Measurements from ENCODE around the gene IWS1. TPM values are rescaled to one million over a fixed set of nuclear protein-coding genes. Genes with fewer than 3 reads are reported as not detected.
"Not testable (repeated sequence)": the region's sequence is repeated elsewhere in the genome, so short reads cannot be mapped to it uniquely, and the experiment has no call there.

IWS1 gene
- total RNA-seq, 4 donors from 2014 or later: 36.9 to 43.9 (median 39.6) TPM

DNA sequence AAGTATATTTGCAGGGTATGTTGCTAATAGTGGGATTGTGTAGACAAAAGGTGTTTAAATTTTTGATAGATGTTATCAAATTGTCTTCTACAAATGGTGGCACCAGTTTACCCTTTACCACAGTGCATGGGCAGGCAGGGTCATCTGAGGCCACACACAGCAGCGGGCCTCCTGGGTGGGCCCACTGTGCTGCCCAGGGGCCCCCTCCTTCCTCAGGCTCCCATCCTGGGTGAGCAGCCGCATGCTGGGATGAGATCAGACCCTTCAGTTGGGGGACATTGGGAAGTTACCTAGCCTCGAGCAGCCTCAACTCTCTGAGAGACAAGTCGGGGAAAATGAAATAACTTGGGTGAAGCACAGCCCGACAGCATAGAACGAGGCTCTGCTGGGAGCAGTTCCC lies 18.9 kb upstream of the IWS1 start:
- no peaks in the 10 kb centered on the region for H3K9me3 ChIP-seq
- no peak overlapping the region for H3K4me3 ChIP-seq
- no peak for TF ChIP-seq POLR2A (IDR thresholded peaks at IDR 0.05)
- no peak for TF ChIP-seq EP300 (IDR thresholded peaks at IDR 0.05)
- no peak for TF ChIP-seq POLR2AphosphoS5 (IDR thresholded peaks at IDR 0.05)
- no peak for TF ChIP-seq CTCF (IDR thresholded peaks at IDR 0.05)
- H3K27ac ChIP-seq: no peak overlapping the region
- no peaks in the 10 kb centered on the region for H3K4me1 ChIP-seq
- no peak for ATAC-seq
- no peaks in the 10 kb centered on the region for H3K36me3 ChIP-seq
- H3K27me3 ChIP-seq: no peaks in the 10 kb centered on the region
- 100% methylated on average over 2 of the region's 6 CpGs; no CpG with 5 or more reads in 1 of the 2 donors for WGBS, 2 donors (ENCODE audit: low coverage in 1 of 2)

DNA sequence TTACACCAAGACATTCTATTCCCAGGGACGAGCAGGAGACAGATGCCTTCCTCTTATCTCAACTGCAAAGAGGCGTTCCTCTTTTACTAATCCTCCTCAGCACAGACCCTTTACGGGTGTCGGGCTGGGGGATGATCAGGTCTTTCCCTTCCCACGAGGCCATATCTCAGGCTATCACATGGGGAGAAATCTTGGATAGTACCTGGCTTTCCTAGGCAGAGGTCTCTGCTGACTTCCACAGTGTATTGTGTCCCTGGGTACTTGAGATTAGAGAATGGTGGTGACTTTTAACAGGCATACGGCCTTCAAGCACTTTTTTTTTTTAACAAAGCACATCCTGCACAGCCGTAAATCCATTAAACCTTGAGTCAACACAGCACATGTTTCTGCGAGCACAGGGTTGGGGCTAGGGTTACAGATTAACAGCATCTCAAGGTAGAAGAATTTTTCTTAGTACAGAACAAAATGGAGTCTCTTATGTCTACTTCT lies 16.8 kb upstream of the IWS1 start:
- not testable (repeated sequence) for H3K4me1 ChIP-seq, H3K36me3 ChIP-seq, H3K4me3 ChIP-seq, H3K27me3 ChIP-seq, H3K27ac ChIP-seq, H3K9me3 ChIP-seq, ATAC-seq
- WGBS, 2 donors (ENCODE audit: low coverage in 1 of 2): 54 to 58% methylated on average over 6 to 8 of the region's 8 CpGs

- no peak for ATAC-seq
- 83 to 100% methylated on average over 1 of the region's 3 CpGs for WGBS, 2 donors (ENCODE audit: low coverage in 1 of 2)
- H3K36me3 ChIP-seq: no peaks in the 10 kb centered on the region
These were observed 15.9 kb upstream of the IWS1 start for GRCh38 chr2:127542231-127542630.

DNA sequence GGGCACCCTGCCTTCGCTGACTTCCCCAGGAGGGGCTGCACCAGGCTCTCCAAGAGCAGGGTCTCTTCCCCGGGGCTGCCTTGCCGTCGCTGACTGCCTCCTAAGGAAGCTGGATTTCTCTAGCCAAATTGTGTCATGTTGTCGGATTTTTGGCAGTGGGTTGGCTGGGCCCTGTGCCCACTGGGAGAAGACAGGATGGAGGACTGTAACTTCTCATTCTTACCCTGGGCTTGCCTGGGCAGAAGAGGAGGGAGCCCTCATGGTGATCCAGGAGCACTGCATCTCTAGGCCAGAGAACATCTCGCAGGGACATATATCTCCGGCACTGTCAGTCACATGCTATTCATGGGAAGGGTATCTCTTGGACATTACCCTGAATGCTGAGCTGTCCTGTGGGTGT lies 15.5 kb upstream of the IWS1 start:
- Histone ChIP-seq H3K9me3 (no peaks in the 10 kb centered on the region), H3K27ac (no peak overlapping the region), H3K4me1 (no peaks in the 10 kb centered on the region), H3K4me3 (no peak overlapping the region), H3K27me3 (no peaks in the 10 kb centered on the region), H3K36me3 (no peaks in the 10 kb centered on the region)
- TF ChIP-seq POLR2A (IDR thresholded peaks at IDR 0.05): no peak
- no peak for TF ChIP-seq POLR2AphosphoS5 (IDR thresholded peaks at IDR 0.05)
- no peak for TF ChIP-seq EP300 (IDR thresholded peaks at IDR 0.05)
- no peak for TF ChIP-seq CTCF (IDR thresholded peaks at IDR 0.05)
- no peak for ATAC-seq
- no CpG with 5 or more reads among the region's 7 CpGs for WGBS, 2 donors (ENCODE audit: low coverage in 1 of 2)

More at GRCh38 chr2:127542231-127542630, 15.9 kb upstream of the IWS1 start:
- Histone ChIP-seq H3K4me1 (no peaks in the 10 kb centered on the region), H3K27ac (no peak overlapping the region), H3K4me3 (no peak overlapping the region), H3K27me3 (no peaks in the 10 kb centered on the region), H3K9me3 (no peaks in the 10 kb centered on the region)
- no peak for TF ChIP-seq CTCF (IDR thresholded peaks at IDR 0.05)
- TF ChIP-seq POLR2AphosphoS5 (IDR thresholded peaks at IDR 0.05): no peak
- no peak for TF ChIP-seq POLR2A (IDR thresholded peaks at IDR 0.05)
- TF ChIP-seq EP300 (IDR thresholded peaks at IDR 0.05): no peak

- peaks cover 7% of the 10 kb centered on the region for H3K27me3 ChIP-seq
- H3K9me3 ChIP-seq: no peaks in the 10 kb centered on the region
- 67 to 85% methylated on average over 1 to 5 of the region's 5 CpGs for WGBS, 2 donors (ENCODE audit: low coverage in 1 of 2)
- ATAC-seq: no peak
- H3K27ac ChIP-seq: no peak overlapping the region
- TF ChIP-seq POLR2A (IDR thresholded peaks at IDR 0.05) (no peak), POLR2AphosphoS5 (IDR thresholded peaks at IDR 0.05) (no peak), CTCF (IDR thresholded peaks at IDR 0.05) (no peak), EP300 (IDR thresholded peaks at IDR 0.05) (no peak)
- no peak overlapping the region for H3K4me3 ChIP-seq
- H3K36me3 ChIP-seq: no peaks in the 10 kb centered on the region
- H3K4me1 ChIP-seq: no peaks in the 10 kb centered on the region
These were observed 11.4 kb upstream of the IWS1 start for GRCh38 chr2:127537644-127538043.

All from gastroesophageal sphincter (tissue), 4 donors.